NB4 (cell line): ENCODE data around the gene IFNL4.

ENCODE experiments used
- POLR2A ChIP-seq: IDR thresholded peaks from 2 replicates; pipeline ENCODE4 v1.6.1; 2011; ENCODE audit warnings: mild to moderate bottlenecking; ENCODE audit not compliant: insufficient read length; ENCODE audit errors: extremely low read depth
- TF ChIP-seq, protein P1 (sequence below): IDR thresholded peaks from one replicate; pipeline ENCODE4 v1.5.1; 2012; ENCODE audit warnings: low read depth, low read length
- TF ChIP-seq, protein P2 (sequence below): IDR thresholded peaks from 2 replicates; pipeline ENCODE4 v1.6.1; 2011; ENCODE audit warnings: low read depth, low read length

DNA sequence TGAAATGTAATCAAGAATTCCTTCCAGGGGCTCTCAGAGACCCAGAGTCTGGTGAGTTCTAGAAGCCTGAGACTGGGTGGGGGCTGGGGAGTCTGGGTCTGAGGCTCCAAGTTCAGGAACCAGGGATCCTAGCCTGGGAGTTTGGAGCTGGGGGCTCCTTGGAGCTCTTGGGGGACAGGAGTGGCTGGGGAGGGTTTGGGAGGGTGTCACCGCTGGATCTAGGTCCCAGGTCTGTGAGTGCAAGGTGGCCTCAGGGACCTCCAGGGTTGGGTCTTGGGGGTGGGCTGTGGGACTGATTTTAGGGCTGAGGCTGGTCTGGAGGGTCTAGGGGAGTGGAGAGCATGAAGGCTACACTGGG, 45.7 kb downstream of the IFNL4 start:
- TF ChIP-seq, protein P1, sequence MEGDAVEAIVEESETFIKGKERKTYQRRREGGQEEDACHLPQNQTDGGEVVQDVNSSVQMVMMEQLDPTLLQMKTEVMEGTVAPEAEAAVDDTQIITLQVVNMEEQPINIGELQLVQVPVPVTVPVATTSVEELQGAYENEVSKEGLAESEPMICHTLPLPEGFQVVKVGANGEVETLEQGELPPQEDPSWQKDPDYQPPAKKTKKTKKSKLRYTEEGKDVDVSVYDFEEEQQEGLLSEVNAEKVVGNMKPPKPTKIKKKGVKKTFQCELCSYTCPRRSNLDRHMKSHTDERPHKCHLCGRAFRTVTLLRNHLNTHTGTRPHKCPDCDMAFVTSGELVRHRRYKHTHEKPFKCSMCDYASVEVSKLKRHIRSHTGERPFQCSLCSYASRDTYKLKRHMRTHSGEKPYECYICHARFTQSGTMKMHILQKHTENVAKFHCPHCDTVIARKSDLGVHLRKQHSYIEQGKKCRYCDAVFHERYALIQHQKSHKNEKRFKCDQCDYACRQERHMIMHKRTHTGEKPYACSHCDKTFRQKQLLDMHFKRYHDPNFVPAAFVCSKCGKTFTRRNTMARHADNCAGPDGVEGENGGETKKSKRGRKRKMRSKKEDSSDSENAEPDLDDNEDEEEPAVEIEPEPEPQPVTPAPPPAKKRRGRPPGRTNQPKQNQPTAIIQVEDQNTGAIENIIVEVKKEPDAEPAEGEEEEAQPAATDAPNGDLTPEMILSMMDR: no peak
- TF ChIP-seq POLR2A: no peak
- TF ChIP-seq, protein P2, sequence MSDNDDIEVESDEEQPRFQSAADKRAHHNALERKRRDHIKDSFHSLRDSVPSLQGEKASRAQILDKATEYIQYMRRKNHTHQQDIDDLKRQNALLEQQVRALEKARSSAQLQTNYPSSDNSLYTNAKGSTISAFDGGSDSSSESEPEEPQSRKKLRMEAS: no peak
